RCC 7860 (cell line): ENCODE measurements around the gene SLC48A1.
A peak's percentile ranks its signal among the peaks of the same experiment; 100 is the strongest.

ENCODE experiments used
- DNase-seq: peaks from one replicate; pipeline ENCODE4 v3.0.0-alpha.2; 2015; ENCODE audit warnings: low spot score
- FAIRE-seq: peaks from 2 replicates; lab custom pipeline; 2012; peaks lifted over from hg19 to GRCh38; lab: Jason Lieb, UNC

The SLC48A1 gene

DNA sequence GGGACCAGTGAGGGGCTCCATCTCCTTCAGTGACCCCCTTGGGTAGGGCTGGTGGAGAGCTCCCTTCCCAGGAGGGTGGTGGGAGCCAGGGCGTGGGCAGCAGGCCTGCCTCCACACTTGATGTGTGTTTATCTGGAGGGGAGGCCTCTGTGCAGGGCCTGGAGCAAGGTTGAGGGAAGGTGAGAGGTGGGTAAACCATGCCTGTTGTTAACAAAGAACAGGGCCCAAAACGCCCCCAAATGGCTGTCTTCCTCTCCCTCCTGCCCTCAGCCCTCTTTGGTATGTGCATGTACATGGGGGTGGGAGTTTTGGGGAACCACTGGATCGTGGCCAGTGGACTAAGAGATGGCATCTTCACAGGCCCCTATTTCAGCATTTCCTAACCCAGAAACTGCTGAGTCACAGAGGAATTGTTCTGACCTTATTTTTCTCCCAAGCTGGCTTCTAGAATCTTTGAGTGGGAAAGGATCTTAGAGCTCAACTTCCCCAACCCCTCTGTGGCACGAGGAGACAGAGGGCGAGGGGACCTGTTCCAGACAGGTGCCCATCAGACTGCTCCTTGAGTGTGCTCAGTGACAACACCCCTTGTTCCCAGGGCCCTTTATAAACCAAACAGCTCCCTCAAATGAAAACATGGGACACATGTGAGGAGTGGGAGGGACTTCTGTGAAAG, 3.6 kb downstream of the SLC48A1 start:
- DNase-seq, result no peak
- FAIRE-seq, result no peak

DNA sequence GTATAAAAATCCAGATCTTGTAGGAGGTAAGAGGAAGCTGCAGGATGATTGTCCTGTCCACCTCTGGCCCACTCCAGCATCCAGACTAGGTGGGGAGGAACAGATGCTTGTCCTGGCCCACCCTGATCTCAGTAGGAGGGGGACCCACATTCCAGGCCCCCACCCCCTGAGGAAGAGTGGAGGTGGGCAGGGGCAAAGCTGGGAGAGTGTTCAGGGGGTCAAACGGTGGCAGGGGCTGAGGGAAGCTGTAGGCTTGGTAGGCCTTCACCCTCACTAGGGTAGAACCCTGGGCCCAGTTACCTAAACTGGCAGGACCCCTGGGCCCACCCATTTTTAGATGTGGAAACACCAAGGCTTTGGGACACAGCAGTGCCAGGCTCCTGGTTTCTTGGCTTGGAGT, 4.1 kb downstream of the SLC48A1 start:
- no peak for FAIRE-seq
- DNase-seq, result no peak

DNA sequence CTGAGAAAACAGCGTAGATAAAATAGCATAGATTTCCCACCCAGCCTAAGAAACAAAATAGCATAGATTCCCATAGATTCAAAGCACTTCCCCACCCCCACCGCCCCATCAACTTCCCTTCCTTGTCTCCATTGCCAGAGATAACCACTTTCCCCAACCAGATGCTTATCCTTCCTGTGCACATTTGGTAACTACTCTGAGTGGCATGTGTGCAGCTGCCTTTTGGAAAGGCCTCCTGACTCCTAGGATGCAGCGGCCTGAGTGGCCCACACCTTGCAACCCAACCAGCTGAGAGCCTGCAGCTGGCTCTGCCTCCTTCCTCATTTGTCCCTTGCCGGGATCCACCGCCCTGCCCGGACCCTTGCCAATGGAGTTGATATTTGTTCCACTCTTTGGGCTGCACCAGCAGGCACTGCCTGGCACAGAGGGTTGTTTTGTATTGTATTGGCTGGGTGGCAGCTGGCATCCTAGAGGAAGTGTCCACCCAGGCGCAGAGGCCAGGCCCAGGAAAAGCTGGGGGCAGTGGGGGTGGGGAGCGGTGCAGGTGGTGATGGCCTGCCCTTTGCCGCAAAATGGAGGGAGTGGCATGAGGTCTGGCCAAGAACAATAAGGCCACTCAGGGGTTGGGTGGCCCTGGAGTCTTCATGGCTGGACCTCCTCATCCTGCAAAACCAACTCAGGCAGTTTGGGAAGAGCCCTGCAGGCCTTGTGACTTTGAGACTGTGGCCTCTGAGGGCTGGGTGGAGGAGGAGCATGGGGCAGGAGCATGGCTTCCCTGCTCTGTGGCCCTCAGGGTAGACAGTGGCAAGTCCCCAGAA, 4.9 kb downstream of the SLC48A1 start:
- FAIRE-seq (no peak), DNase-seq (no peak)

DNA sequence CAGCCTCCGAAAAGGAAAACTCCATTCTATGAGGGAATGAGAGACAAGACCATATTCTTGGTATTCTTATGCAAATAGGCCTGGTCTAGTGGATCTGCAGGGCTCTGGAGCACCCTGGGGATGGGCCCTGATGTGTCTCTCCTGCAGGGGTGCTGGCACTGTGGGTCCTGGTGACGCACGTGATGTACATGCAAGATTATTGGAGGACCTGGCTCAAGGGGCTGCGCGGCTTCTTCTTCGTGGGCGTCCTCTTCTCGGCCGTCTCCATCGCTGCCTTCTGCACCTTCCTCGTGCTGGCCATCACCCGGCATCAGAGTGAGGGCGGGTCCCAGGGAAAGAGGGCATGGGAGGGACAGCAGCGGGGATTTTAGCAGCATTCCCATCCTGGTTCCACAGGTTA, 5.8 kb downstream of the SLC48A1 start:
- FAIRE-seq (no peak), DNase-seq (no peak)

DNA sequence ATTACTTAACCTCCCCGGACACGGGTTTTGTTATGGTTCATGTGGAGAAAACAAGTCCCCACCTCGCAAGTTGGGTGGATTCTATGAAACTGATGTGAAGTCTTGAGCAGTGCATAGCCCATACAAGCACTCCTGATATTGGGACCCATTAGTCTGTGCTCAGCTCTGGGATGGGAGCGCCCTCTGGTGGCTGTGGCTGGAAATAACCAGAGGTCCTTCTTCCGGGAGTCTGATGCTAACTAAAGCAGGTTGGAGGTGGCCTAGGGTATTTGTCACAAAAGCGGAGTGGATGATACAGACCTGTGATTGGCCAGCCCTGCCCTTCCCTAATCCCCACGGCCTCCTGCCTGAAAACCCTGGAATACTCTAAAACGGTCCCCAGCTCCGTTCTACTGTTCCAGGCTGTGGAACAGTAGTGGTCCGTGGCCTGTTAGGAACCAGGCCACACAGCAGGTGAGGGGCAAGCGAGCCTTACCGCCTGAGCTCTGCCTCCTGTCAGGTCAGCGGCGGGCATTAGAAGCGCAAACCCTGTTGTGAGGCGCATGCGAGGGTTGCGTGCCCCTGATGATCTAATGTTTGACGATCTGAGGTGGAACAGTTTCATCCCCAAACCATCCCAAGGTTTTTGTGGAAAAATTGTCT, 6.4 kb downstream of the SLC48A1 start:
- FAIRE-seq (no peak), DNase-seq (peak; percentile 66)

DNA sequence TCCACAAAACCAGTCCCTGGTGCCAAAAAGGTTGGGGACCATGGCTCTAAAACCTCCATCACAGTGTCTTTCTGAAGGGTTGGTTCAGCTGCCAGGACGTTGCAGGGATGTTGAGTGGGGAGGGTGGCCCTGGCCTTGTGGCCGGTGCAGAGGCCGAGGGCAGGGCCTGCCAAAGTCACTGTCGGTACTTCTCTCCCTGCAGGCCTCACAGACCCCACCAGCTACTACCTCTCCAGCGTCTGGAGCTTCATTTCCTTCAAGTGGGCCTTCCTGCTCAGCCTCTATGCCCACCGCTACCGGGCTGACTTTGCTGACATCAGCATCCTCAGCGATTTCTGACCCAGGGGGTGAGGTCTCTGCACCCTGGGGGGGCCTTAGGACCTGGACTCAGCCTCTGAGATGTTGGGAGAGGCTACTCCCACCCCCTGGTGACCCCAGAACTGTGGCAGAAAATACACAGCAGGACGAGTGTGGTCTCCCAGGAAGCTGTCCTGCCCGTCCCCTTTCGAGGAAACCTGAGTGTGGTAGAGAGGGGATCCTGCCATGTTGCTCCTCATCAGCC, 7.0 kb downstream of the SLC48A1 start:
- no peak for DNase-seq
- FAIRE-seq, result no peak

DNA sequence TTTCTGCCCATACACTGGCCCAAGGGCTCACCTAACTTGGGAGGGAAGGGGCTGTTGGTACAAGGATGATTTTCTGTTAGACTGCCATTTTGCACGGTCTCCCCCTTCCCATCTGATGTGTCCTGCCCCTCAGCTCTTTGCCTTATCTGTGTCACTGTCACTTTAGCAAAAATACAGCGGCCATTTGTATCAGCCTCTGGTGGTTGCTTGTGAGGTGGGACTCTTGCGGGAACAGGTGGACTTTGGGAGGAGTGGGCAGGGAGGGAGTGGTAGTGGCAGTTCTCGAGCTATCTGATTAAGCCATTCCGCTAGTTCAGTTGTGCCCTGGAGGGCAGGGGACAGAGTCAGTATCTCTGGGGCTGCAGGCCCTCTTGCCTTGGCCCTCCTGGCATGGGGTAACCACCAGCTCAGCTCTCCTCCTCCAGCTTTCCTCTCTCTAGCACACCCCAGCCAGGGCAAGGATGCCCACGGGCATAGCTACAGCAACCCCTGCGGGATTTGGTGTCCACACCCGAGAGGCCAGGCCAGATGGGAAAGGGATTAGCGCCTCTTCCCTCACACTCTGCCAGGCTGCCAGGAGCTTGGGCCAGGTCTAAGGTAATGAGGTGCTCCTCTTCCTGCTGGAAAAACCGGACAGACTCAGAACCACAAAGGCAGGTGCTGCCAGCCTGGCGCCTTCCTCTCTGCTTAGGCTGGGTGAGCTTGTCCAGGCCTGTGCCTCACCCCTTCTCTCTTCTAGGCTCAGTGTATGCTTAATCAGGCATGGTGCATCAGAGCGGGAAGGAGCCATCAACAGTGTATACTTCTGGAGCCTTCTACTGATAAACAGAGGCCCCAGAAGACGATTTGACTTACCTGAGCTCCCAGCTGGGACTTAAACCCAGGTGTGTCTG, 8.7 kb downstream of the SLC48A1 start:
- DNase-seq, result no peak
- no peak for FAIRE-seq

DNA sequence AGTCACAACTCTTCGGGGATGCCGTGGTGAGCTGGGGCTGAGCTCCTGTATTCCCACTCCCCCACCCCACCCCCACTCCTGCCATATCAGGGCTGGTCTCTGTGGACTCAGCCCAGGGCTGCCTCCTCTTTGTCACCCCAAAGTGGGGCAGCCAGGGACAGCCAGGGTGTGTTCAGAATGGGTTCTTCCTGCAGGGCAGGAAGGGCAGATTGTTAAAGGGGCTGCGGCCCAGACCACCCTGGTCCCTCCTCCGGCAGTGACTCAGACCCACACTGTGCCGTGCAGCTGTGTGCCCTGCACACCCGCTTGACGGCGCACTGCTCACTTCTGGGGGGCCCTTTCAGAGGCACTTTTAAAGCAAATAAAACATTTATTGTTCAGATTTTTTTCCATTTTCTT, 9.3 kb downstream of the SLC48A1 start:
- DNase-seq (no peak), FAIRE-seq (no peak)

DNA sequence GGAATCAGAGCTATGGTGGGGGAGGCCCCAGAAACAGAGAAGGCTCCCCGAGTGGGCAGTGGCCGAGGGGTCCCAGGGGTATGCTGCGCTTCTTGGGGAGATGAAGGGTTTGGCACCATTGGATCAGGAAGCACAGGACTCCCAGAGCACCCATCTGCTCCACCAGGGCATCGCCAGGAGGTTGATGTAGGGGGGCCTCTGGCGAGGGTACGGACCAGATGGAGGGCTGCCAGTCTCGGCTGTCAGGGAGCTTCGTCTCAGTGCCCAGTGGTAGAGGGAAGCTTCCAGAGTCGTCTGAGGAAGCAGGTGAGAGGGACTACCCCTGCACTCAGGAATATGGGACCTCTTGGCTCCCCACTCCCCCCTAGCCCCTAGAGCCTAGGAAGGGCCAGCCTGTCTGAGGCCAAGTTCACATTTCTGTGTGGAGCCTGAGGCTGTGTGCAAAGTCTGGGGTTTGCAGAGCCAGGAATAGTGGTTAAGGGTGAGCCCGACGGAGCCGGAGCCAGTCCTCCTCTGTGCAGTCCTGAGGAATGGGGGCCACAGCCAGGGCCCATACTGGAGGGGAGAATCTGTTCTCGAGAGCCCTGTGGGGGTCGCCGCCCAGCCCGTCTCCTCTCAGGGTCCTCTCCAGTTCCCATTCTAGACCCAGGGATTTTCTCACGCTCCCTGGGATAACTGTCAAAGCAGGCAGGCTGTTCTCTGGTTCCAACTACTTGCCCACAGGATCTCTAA, 10.2 kb downstream of the SLC48A1 start:
- no peak for DNase-seq
- no peak for FAIRE-seq

DNA sequence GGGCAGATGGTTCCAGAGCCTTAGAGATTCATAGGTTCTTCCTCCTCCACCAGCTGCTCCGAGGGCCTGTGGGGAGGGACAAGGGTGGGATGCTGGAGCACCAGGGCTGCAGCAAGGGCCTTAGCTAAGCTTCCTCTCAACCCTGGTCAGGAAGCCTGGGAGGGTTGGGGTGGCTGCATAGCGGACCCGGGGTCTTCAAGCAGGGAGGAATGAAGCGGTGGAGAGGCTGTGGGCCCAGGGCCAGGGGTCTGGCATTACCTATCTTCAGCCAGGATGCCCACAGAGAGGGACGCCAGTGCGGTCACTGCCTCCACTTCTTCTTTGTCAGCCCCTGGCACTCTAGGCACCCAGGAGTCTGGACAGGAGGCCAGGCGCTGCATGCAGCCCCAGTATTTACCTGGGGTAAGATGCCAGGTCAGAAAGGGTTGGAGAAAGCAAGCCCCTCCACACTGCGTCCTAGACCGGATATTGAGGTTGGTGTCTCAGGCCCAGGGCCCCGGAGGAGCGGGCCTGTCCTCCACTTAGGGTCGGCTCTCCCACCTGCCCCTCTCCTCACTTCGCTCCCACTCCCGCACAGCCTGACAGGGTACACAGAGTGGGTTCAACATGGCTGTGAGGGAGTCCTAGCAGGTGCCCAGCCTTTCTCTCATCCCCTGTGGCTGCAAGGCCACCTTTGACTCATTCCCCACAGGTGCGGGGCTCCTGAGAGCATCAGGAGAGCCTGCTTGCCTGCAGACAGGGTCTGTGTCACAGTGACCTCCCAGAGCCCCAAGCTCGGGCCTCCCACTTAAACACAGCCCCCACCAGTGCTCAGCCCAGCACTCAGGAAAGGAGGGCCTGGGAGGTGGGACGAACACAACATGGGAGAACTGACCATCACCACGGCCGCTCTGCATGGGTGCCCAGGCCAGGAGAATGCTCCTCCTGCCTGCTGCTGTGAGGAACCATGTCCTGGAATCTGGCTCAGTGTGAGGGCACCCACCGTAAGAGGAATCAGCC, 11.1 kb downstream of the SLC48A1 start:
- no peak for FAIRE-seq
- DNase-seq, result no peak

DNA sequence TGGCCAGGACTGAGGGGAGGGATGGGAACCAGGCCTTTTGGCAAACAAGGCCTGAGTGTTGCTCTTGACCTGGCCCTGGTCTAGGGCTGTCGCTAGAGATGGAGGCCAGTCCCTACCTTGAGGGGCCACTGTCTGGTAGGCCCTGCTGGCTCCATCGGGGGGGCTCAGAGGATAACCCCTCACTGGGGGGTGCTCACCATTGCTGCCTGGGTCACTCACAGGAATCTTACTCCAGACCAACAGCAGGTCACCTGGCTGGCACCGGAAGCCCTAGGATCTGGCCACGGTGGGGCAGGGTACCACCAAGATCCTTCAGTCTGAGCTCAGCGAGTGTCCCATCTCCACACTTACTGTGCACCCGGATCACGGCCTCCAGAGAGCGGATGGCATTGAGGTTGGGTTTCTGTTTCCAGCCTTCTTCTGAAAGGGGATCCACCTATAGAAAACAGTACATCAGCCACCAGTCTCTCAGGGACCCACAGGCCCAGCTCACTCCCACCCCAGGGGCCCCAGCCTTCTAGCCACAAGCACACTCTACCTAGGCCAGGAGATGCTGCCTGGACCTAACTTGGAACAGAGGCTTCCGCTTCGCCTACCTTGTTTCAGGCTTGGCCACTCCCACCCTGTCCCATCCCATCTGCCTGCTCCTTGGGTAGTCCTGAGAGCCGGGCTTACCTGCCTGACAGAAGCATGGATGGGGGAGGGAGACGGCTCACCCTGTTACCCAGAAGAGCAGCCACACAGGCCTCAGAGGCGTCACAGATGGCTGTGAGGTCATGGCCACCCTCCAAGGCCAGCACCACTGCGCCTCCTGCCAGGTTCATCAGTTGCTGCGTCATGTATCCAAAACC, 12.2 kb downstream of the SLC48A1 start:
- DNase-seq (no peak), FAIRE-seq (no peak)

DNA sequence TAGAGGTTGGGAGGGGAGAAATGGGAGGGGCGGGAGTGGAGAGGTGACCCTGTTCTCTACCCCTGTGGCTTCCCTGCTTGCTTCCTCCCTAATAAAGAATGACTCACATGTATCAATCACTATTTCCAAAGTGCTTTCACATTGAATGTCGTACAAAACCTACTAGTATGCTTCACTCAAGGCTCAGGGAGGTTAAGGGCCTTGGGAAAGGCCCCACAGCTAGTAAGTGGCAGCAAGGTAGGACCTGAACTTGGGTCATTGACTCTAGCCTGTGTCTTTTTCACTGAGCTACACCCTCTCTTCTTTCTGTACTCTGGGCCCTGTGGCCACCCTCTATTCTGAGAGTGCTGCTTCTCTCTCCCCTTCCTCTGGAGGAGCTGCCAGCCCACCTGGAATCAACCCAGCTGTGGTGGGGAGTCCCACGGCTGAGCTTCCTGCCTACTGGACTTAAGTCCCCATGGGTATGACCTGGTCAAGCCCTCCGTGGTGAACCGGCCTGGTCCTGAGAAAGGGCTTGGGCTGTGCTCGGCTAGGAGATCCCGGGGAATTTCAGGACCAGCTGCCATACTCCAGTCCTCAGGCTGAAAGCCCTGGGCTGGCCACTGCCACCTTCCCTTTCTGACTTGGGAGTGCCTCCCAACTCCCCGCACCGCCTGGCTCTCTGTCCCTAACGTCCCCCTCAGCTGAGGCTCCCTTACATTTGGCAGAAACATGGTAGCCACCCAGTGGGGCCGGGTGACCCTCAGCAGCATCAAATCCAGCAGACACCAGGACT, 13.0 kb downstream of the SLC48A1 start:
- DNase-seq (no peak), FAIRE-seq (no peak)

DNA sequence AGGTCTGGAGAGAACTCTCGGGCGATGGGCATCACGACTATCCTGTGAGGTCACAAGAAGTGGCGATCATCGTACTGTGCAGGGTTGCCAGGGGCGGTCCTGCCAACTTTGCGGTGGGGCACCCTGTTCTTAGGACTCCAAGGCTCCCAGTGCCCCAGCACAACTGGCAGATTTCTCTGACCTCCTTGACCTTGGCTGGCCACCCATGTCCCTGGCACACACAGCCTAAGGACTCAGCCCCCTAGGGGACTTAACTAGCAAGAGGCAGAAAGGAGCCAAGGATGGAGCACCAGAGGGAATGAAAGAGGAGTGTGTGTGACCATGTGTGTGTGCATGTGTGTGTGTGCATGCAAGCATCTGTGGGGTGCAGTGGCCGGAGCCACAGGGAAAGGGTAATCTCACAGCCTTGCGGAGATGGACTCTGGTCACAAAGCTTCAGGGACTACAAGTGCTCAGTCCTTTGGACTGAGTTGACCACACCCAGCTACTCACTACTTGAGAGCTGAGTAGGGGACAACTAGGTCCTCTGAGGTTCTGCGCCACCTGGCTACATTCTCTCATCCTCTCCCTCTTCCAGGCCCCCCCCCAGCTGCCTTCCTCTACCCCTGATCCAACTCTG, 13.7 kb downstream of the SLC48A1 start:
- DNase-seq (no peak), FAIRE-seq (no peak)

DNA sequence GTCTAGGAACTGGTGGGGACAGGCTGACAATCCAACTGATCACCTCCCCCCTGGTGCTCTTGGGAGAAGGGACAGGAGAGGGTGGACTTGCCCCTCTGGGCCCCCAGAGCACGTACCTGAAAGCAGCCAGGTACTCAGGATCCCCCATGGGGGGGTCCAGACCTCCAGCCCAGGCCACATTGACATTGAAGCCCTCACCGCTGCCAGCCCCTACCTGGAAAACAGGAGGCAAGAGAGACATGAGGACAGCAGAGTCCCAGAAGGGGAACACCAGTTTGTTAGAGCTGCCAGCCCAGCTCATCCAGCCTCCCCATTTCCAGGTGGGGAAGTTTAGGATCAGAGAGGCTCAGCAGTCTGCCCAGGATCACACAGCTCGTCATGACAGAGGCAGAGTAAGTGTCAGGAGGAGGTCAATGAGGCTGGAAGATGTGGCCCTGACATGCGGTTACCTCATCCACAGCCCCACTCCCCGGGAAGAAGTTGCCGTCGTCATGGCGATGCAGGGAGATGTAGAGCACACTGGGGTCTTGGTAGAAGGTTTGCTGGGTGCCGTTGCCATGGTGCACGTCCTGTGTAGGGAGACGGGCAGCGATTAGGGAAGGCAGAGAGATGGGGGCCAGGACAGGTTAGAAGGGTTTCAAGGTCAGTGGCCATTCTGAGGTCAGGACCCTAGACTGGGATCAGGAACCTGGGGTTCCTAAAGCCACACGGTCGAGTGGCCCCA, 14.7 kb downstream of the SLC48A1 start:
- DNase-seq, result no peak
- FAIRE-seq, result no peak

DNA sequence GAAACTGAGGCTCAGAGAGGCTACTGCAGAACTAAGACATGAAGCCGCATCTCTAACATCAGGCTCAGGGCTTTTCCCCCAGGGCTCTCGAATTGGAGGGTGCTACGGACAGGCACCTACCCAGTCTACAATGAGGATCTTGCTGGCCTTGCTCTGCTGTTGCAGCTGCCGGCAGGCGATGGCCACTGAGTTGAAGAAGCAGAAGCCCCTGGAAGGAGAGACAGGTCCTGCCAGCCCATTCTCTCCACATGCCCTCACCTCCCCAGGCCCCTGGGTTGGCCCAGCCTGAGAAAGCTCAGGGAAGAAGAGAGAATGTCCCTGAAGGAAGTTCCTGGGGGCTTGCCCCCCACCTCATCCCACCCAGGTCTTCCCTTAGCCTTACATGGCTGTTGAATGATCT, 16.1 kb downstream of the SLC48A1 start:
- no peak for DNase-seq
- no peak for FAIRE-seq
